Stimulated activated CD4-positive, alpha-beta T cell treated with anti-CD3 and anti-CD28 coated beads, Interleukin-12 subunit alpha, Interleukin-12 subunit beta, amount 100 ng/mL, for 48 hours (primary cell): ENCODE data around the gene NT5DC2.

Experiments used
- DNase-seq, 3 donors: peaks; one replicate each; pipeline ENCODE4 v3.0.0-alpha.2; 2020; ENCODE audit warnings: low read depth in 2 of 3, low spot score in 1 of 3

The NT5DC2 gene

DNA sequence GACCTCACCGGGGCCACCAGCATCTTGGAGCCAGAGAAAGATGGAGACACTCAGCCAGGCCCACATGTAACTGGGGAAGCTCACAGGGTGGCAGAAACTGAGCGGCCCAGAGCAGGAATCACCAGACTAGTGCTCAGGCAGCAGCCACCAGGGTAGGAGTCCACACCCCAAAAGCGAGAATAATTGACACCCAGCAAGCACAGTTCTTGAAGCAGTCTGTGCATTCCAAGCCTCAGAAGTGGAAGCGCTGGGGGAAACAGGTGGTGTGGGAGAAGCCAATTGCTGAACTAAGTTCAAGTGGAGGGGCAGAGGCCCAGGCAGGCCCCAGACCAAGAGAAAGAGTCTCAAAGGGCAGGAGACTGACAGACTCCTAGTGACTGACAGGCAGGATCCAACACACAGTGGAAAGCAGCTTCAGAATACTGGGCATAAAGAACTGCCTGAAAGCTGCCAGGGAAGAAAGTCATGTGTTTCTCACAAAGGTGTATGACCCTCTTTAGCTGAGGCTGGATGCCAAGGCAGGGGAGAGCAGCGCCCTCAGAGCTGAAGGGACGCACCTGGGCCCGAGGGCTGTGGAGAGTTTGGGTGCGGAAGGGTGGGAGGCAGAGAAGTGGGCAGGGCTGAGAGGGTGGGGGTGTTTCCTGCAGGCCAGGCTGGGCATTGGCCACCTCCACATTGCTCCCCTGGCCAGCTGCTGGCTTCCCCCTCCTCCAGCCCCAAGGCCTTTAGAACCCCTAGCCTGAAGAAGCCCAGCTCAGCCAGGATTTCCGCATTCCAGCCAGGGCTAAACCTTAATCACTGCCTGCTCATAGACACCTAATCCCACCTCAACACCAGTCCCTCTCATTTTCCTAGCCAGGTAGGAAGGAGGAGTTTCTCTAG lies 7.7 kb downstream of the NT5DC2 start:
- DNase-seq: no peak

DNA sequence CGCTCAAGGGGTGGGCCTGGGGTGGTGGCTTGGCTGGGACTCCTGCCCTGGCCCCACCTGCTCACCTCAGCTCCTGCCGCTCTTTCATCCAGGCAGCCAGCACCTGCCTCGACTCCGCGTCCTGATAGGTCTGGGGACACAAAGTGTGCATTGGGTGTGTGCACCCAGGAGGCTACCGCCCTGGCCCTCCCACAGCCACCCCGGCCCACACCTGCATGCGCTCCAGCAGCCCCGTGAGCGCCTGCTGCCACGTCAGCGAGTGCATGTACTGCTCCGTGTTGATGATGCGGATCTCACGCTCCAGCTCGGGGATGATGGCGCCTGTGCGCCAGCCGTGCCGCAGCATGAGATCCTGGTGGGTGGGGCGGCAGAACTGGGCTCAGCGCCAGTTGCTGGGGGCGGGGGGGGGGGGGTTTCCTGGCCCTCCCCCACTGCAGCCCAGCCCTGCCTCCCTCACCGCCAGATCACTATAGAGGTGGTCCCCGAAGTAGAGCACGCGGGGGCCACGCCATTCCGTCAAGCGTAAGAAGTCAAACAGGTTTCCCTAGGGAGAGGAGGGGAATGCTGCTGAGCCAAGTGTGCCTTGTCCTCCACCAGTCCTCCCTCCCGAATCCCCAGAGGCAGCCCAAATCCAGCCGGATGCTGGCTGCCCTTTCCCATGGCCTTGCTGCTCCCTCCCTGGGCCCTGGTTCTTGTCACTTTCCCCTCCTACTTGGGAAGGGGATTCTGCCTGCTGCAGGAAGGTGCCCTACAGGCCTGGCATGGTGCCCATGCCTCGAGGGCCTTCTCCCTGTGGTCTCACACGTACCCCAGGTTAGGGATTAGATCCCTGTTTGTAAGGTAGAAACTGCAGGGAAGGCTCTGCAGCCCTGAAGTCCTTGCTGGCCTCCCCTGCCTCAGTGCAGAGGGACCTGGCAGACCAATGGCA lies 8.6 kb downstream of the NT5DC2 start:
- no peak for DNase-seq

DNA sequence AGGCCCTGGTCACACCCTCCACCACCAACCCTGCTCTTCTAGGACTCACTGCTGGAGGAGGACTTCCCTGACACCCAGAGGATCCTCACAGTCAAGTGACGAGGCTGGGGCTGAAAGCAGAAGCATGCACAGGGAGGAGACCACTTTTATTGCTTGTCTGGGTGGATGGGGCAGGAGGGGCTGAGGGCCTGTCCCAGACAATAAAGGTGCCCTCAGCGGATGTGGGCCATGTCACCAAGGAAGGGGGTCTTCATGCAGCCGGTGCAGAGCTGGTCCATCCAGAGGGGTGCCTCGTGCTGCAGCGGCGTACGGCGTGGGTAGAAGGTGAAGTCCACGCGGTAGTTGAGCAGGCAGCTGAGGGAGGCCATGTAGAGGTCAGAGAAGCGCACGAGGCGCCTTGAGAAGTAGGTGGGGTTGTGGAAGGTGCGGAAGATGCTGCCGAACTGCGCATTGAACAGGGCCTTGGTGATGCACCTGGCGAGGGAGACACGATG lies 9.4 kb downstream of the NT5DC2 start:
- no peak for DNase-seq

DNA sequence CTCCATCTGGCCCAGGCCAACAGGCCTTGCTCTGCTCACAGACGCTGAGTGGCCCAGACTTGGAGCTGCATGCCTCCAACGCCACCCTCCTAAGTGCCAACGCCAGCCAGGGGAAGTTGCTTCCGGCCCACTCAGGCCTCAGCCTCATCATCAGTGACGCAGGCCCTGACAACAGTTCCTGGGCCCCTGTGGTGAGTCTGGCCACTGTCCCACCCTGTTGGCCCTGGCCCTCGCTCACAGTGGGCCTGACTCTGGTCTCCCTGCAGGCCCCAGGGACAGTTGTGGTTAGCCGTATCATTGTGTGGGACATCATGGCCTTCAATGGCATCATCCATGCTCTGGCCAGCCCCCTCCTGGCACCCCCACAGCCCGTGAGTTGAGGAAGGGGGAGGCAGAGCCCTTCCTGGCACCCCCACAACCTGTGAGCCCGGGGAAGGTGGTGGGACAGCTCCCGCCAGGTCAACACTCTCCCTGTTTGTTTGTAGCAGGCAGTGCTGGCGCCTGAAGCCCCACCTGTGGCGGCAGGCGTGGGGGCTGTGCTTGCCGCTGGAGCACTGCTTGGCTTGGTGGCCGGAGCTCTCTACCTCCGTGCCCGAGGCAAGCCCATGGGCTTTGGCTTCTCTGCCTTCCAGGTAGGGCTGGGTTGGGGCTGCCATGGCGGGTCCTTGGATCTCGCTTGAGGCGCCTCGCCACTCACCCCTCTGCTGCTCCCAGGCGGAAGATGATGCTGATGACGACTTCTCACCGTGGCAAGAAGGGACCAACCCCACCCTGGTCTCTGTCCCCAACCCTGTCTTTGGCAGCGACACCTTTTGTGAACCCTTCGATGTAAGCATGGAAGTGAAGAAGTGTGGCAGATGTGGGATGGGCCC lies 10.0 kb downstream of the NT5DC2 start:
- DNase-seq: no peak

DNA sequence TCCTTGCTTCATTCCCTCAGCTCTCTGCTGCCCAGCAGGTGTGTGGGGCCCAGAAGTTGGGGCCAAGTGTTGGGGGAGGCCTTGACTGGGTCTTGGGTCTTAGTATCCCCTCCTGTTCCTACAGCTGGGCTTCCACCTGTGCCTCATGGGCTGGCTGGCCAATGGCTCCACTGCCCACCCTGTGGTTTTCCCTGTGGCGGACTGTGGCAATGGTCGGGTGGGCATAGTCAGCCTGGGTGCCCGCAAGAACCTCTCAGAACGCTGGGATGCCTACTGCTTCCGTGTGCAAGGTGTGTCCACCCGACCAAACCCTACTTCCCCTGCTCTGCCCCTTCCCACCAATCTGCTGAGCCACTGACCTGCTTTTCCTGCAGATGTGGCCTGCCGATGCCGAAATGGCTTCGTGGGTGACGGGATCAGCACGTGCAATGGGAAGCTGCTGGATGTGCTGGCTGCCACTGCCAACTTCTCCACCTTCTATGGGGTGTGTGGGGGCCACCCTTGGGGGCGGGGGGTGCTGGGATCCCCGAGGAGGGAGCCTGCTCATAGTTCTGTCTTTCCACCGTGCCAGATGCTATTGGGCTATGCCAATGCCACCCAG lies 10.9 kb downstream of the NT5DC2 start:
- DNase-seq: no peak

DNA sequence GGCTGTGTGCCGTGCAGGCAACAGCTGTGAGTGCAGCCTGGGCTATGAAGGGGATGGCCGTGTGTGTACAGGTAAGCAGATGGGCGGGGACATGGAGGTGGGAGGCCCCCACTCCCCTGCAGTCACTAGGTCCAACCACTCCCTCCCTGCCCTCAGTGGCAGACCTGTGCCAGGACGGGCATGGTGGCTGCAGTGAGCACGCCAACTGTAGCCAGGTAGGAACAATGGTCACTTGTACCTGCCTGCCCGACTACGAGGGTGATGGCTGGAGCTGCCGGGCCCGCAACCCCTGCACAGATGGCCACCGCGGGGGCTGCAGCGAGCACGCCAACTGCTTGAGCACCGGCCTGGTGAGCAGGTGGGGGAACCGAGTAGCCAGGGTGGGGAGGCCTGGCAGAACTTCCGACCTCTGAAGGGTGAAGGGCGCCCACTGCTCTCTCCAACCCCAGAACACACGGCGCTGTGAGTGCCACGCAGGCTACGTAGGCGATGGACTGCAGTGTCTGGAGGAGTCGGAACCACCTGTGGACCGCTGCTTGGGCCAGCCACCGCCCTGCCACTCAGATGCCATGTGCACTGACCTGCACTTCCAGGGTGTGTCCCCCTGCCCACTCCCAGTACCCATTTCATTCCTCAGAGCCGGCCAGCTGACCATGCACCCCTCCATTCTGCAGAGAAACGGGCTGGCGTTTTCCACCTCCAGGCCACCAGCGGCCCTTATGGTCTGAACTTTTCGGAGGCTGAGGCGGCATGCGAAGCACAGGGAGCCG lies 11.6 kb downstream of the NT5DC2 start:
- DNase-seq: no peak

DNA sequence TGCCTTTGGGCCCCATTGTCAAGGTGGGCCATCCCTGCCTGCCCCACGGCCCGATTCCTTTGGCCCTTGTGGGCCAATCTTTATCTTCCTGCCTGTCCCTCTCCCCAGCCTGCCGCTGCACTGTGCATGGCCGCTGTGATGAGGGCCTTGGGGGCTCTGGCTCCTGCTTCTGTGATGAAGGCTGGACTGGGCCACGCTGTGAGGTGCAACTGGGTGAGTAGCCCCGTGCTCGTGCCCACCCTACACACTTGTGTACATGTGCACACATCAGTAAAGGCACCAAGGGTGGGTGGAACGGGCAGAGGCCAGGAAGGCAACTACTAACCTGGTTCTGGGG lies 12.2 kb downstream of the NT5DC2 start:
- no peak for DNase-seq

DNA sequence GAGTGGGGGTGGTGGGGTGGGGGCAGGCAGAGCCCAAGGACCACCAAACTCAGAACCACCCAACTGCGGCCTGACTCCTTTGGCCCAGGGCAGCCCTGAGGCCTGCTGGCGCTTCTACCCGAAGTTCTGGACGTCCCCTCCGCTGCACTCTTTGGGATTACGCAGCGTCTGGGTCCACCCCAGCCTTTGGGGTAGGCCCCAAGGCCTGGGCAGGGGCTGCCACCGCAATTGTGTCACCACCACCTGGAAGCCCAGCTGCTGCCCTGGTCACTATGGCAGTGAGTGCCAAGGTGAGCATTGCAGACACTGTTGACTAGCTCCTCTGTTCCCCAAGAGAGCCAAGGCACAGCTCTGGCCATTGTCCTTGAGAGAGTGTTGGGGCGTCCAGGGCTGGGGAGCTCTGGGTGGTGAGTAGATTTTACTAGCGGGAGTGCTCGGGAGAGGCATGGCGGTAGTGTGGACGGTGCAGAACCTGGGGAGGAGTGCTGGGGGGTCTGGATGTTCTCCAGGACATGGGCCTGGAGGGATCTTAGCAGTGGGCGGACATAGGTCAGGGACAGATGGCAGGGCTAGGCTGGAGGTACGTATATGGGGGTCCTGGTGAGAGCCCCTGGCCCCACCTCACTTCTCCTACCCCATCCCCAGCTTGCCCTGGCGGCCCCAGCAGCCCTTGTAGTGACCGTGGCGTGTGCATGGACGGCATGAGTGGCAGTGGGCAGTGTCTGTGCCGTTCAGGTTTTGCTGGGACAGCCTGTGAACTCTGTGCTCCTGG lies 12.8 kb downstream of the NT5DC2 start:
- DNase-seq: no peak

DNA sequence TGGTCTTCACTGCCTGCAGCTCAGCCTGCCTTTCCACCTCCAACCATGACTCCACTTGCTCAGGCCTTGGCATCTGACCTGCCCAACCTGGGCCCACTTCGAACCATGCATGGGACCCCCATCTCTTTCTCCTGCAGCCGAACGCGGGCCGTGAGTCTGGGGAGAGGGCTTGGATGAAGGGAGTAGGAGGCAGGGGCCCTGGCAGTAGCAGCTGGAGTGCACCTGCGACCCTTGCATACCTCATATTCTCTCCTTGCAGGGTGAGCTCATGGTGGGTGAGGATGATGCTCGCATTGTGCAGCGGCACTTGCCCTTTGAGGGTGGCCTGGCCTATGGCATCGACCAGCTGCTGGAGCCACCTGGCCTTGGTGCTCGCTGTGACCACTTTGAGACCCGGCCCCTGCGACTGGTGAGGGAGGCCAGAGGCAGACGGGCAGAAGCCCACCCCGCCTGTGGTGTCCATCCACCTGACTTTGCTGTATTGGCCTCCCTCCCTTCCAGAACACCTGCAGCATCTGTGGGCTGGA lies 13.5 kb downstream of the NT5DC2 start:
- DNase-seq: no peak

DNA sequence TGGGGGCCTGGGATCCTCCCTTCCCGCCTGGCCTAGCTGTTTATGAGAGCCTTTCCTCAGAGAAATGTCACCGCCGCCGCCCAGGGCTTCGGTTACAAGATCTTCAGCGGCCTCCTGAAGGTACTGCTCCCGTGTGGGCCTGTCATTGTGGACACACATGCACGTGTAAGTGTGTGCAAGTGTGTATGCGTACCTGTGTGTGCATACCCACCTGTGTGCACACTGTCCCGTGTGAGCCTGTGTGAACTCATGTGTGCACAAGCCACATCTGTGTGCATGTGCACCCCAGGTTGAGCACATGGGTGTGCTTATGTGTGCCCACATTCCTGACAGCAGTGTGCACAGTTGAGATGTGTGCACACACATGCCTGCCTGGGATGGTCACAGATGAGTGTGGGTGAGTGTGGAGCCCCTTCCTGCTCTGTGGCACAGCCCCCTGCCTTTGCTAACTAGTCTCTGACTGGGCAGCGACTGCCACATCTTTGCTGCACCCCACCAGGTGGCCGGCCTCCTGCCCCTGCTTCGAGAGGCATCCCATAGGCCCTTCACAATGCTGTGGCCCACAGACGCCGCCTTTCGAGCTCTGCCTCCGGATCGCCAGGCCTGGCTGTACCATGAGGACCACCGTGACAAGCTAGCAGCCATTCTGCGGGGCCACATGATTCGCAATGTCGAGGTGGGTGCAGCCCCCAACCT lies 14.1 kb downstream of the NT5DC2 start:
- no peak for DNase-seq

DNA sequence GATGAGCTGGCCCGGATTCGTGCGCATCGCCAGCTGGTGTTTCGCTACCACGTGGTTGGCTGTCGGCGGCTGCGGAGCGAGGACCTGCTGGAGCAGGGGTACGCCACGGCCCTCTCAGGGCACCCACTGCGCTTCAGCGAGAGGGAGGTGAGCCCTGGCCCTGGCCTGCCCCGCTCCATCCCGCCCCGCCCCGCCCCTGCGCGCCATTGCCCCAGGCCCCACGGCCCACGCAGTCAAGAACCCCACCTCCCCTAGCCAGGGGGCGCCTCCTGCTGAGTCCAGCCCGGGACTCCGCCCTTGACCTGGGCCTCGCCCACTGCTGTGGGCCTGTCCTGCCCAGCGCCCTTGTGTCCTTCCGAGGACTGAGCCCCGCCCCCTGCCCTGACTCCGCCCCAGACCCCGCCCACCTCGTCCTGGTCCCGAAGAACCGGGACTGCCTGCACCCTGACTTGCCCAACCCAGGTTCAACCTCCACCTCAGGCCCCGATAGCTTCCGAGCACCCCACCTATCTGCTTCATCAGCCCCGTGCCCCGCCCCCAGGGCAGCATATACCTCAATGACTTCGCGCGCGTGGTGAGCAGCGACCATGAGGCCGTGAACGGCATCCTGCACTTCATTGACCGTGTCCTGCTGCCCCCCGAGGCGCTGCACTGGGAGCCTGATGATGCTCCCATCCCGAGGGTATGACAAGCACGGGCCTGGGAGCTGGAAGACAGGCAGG lies 14.8 kb downstream of the NT5DC2 start:
- no peak for DNase-seq

DNA sequence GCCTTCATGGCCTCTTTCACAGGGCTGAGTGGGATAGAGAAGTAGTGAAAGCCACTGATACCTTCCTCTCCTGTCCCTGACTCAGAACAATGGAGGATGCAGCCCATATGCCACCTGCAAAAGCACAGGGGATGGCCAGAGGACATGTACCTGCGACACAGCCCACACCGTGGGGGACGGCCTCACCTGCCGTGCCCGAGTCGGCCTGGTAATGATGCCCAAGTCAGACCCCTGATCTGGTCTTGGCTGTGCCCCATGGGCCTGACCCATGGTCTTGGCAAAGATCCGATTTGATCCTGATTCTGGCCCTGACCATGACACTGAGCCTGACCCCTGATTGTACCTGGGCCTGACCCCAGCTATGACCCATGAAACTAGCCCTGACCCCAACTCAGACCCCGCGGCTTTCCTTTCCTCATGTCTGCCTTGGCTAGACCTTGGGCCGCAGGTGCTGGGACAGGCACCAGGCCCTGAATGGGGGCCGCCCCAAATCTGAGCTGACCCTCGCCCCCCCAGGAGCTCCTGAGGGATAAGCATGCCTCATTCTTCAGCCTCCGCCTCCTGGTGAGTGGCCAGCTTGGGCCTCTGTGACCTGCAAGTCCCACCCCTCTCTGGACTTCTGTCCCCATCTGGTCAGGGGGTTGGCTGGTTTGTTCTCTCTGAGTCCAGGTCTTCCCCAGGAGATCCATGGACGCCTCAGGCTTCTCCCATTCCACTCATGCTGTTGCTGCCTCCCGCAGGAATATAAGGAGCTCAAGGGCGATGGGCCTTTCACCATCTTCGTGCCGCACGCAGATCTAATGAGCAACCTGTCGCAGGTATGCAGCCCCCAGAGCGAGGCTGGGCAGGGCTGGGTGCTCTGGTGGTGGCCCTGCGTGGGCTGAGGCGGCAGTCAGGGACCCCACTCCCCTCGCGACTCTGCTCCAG lies 15.6 kb downstream of the NT5DC2 start:
- DNase-seq: no peak

DNA sequence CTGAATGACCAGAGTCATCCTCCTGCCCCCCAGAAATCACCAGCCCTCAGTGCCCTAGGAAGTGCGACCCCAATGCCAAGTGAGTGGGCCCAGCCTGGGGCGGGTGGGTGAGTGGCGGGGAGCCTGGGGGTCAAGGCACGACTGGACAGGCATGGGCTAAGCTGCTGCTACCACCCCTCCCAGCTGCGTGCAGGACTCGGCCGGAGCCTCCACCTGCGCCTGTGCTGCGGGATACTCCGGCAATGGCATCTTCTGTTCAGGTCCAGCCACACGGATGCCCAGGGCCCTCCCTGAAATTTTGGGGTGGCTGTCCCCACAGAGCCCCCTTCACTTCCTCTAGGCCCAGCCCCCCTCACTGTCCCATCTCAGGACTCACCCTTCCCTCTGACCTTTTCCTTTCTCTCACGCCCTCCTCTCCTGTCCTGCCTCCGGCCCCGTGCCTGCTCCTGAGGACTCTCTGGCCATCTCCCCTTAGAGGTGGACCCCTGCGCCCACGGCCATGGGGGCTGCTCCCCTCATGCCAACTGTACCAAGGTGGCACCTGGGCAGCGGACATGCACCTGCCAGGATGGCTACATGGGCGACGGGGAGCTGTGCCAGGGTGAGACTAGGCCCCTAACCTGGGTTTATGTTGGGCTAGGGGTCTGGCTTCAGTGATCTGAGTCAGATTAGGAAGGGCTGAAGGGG lies 17.0 kb downstream of the NT5DC2 start:
- DNase-seq: no peak

DNA sequence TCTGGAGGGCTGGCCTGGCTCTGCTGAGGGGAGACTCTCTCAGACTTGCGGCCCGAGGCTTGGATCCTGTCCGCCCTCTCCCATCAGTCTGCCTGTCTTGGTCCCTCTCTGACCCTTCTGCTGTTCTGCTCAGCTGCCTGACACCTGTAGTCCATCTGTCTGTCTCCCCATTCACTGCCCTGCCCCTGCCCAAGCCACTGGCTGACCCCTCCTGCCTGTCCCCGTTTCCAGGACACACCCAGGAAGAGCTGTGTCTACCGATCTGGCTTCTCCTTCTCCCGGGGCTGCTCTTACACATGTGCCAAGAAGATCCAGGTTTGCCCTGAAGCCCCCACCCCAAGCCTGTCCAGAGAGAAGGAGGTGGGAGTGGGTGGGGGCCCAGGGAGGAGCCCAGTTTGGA lies 18.5 kb downstream of the NT5DC2 start:
- DNase-seq: no peak

DNA sequence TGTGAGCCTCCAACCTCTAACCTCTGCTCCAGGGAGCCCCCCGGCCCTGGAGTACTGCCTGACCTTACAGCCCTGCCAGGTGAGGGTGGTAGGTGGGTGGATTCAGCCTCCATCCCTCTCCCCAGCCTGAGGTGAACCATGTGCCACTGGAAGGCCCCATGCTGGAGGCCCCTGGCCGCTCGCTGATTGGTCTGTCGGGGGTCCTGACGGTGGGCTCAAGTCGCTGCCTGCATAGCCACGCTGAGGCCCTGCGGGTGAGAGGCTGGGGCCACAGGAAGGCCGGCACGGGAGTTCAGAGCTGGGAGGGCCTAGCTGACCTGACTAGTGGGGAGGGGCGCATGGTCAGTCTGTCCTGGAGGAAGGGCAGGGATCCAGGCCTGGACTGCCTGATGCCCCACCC lies 19.1 kb downstream of the NT5DC2 start:
- no peak for DNase-seq

DNA sequence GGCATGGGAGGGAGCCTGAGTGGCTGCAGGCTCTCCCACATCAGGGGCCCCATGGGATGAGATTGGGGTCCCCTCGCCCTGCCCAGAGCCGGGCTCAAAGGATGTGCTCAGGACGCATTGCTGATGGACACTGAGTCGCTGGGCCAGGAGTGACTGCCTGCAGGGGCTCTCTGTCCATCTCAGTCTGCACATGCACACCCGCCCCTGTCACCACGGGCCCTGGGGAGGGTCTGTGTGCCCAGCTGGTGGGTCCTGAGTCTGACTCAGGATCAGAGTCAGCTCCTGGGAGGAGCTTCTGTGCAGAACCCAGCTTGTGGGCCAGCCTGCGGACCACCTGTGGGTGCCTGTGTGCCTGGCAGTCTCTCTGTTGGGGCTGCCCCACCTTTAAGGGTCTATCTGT lies 20.4 kb downstream of the NT5DC2 start:
- DNase-seq: no peak
